CD4-positive, alpha-beta memory T cell (primary cell): ENCODE results near the gene KCNQ1. TPM values are rescaled to one million over a fixed set of nuclear protein-coding genes. Genes with fewer than 3 reads are reported as not detected.

Experiments
- CTCF ChIA-PET: fragments of 350-600 bp; sonication (Branson Sonifier 250); formaldehyde crosslinking; loops from one replicate; lab custom pipeline; 2021; ENCODE audit warnings: inconsistent platforms; ENCODE audit not compliant: partially characterized antibody; lab: Charles Lee
- POLR2A ChIA-PET: fragments of 350-600 bp; sonication (Branson Sonifier 250); formaldehyde crosslinking; loops from one replicate; lab custom pipeline; 2021; ENCODE audit not compliant: partially characterized antibody; lab: Charles Lee
- DNase-seq, 5 donors: peaks; one replicate each; pipeline versions ENCODE4 v3.0.0 to v3.0.0-alpha.2; 2020 to 2022; ENCODE audit warnings: mixed read lengths in 1 of 5
- H3K27ac ChIP-seq: one replicate; pipeline ENCODE4 v1.7.0; 2013; ENCODE audit warnings: low read depth, low read length
- H3K27me3 ChIP-seq: 2 replicates; pipeline ENCODE4 v1.7.0; 2013; ENCODE audit warnings: mild to moderate bottlenecking, low read length, moderate library complexity; ENCODE audit not compliant: insufficient read depth
- H3K36me3 ChIP-seq: 2 replicates; pipeline ENCODE4 v1.7.0; 2013; ENCODE audit warnings: mild to moderate bottlenecking, low read length, moderate library complexity; ENCODE audit not compliant: insufficient read depth
- H3K4me1 ChIP-seq: 2 replicates; pipeline ENCODE4 v1.7.0; 2013; ENCODE audit warnings: mild to moderate bottlenecking, low read length, moderate library complexity; ENCODE audit not compliant: insufficient read depth
- H3K4me3 ChIP-seq, 2 donors: one replicate each; pipeline ENCODE4 v1.7.0; 2013; ENCODE audit warnings: low read length in 2 of 2, mild to moderate bottlenecking in 1 of 2
- H3K9me3 ChIP-seq, 2 donors: one replicate each; pipeline ENCODE4 v1.7.0; 2013; ENCODE audit warnings: low read length in 2 of 2, control low read depth in 1 of 2; ENCODE audit not compliant: control insufficient read depth in 1 of 2
- H3K27ac Mint-ChIP-seq, 7 donors: one replicate each; pipeline ENCODE4 v1.8.0; 2020 to 2021; ENCODE audit warnings: mixed read lengths in 7 of 7, mild to moderate bottlenecking in 6 of 7, inconsistent platforms in 3 of 7, moderate library complexity in 3 of 7
- H3K27me3 Mint-ChIP-seq, 2 donors: one replicate each; pipeline ENCODE4 v1.8.0; 2020 to 2021; ENCODE audit warnings: mixed read lengths in 2 of 2
- H3K36me3 Mint-ChIP-seq, 2 donors: one replicate each; pipeline ENCODE4 v1.8.0; 2020 to 2021; ENCODE audit warnings: mixed read lengths in 2 of 2, inconsistent platforms in 1 of 2, mild to moderate bottlenecking in 1 of 2
- H3K4me1 Mint-ChIP-seq, 4 donors: one replicate each; pipeline ENCODE4 v1.8.0; 2020 to 2021; ENCODE audit warnings: mixed read lengths in 4 of 4, mild to moderate bottlenecking in 1 of 4
- H3K4me3 Mint-ChIP-seq, 8 donors: one replicate each; pipeline ENCODE4 v1.8.0; 2020 to 2021; ENCODE audit warnings: mixed read lengths in 8 of 8, mild to moderate bottlenecking in 7 of 8, moderate library complexity in 6 of 8, inconsistent platforms in 3 of 8
- H3K9me3 Mint-ChIP-seq, 8 donors: one replicate each; pipeline ENCODE4 v1.8.0; 2020 to 2021; ENCODE audit warnings: mixed read lengths in 8 of 8, mild to moderate bottlenecking in 5 of 8, inconsistent platforms in 3 of 8, moderate library complexity in 1 of 8
- intact Hi-C: fragments of 100-400 bp; cut with micrococcal nuclease; formaldehyde crosslinking; loops from one replicate; pipeline ENCODE4 v1.15.1; 2023
- polyA plus RNA-seq, 2 donors: library from polyadenylated mRNA; unstranded; fragments of 300-500 nt; fragmentation: Illumina TruSeq; gene quantifications; one replicate each; pipeline ENCODE4 v1.2.3, GENCODE V29; 2021
- total RNA-seq, 2 experiments: library from RNA; stranded (reverse); gene quantifications; one replicate each; pipeline ENCODE4 v1.2.3, GENCODE V29; 2021

Gene KCNQ1
- total and polyA plus RNA-seq, 4 experiments from 2014 or later, result 5.4 to 21.7 (median 21.5) TPM

DNA sequence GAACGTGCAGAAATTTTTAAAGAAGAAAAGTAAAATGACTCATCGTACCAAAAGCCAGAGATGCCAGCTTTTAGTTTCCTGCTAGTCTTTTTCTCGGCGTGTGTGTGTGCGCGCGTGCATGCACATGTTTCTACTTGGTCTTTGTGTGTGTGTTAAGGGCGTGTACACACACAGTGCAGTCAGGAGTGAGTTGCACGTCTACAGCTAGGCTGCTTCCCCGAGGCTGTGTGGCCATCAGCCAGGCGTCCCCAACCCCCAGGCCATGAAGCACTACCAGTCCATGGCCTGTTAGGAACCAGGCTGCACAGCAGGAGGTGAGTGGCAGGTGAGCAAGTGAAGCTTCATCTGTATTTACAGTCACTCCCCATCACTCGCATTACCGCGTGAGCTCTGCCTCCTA lies 36.4 kb downstream of the KCNQ1 start:
- H3K9me3 Mint-ChIP-seq, result peaks cover 5 to 33% (median 24%) of the 10 kb centered on the region in 8 donors
- H3K4me1 ChIP-seq, result no peaks in the 10 kb centered on the region
- intact Hi-C loops, result no loop called here
- peak overlapping the region in 2 of 7 donors; percentile 68 for H3K27ac Mint-ChIP-seq
- H3K9me3 ChIP-seq, result no peaks in the 10 kb centered on the region
- peaks cover 59 to 74% of the 10 kb centered on the region in 2 donors for H3K36me3 Mint-ChIP-seq
- H3K4me3 ChIP-seq, result no peak overlapping the region
- ChIA-PET CTCF (no interaction called here), POLR2A (no interaction called here)
- H3K27me3 ChIP-seq, result no peaks in the 10 kb centered on the region
- H3K27ac ChIP-seq, result no peak overlapping the region
- no peaks in the 10 kb centered on the region for H3K27me3 Mint-ChIP-seq
- H3K4me3 Mint-ChIP-seq, result peak overlapping the region in 4 of 8 donors; percentile 20 to 73 (median 68)
- H3K4me1 Mint-ChIP-seq, result peaks cover 12 to 24% (median 14%) of the 10 kb centered on the region in 4 donors
- DNase-seq, result no peak
- no peaks in the 10 kb centered on the region for H3K36me3 ChIP-seq

DNA sequence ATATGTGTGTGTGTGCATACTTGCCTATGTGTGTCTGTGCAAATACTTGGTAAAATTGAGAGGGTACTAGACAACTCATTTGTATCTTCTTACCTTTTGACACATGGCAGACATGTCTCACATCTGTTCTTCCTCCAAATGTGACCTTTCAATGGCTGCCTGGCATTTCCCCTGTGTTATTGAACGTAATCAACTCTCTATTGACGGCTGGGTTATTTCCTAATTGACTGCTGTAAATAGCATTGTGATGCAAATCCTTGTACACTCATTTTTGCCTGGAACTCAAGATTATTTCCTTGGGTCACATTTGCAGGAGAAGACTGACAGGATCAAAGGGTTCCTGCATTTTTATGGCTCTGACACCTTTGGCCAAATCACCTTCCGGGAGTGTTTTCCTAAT lies 37.4 kb downstream of the KCNQ1 start:
- no peak overlapping the region for H3K27ac ChIP-seq
- CTCF ChIA-PET, result interaction anchor here (1.2 kb wide), 1 partner anchor 26 kb away, joined by 3 read pairs; no protein-coding TSS in a partner anchor
- H3K27ac Mint-ChIP-seq, result no peak overlapping the region

DNA sequence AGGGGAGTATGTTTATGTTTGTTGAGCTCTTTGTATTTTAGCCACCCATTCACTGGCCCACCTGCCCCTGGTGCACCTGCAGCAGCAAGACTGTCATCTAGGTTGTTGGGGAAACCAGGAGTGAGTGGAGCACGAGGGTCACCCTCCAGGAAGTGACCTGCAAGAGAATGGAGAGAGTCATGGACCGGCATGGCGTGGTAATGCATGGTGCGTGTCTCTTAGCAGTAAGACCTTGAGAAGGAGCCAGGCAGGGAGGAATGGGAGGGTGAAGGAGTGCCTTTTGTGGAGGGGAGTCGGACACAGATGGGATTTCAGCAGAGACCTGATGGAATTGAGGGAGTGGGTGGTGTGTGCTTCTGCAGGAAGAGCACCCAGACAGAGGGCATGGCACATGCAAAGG lies 37.9 kb downstream of the KCNQ1 start:
- no peak for DNase-seq
- no peaks in the 10 kb centered on the region for H3K36me3 ChIP-seq
- H3K27ac ChIP-seq, result no peak overlapping the region
- intact Hi-C loops, result no loop called here
- no peaks in the 10 kb centered on the region for H3K27me3 ChIP-seq
- ChIA-PET CTCF (interaction anchor here (1.2 kb wide), 1 partner anchor 27 kb away, joined by 3 read pairs; no protein-coding TSS in a partner anchor), POLR2A (no interaction called here)
- Mint-ChIP-seq H3K4me3 (peak overlapping the region in 1 of 8 donors; percentile 7), H3K27ac (peak overlapping the region in 2 of 7 donors; percentile 42 to 44), H3K36me3 (peaks cover 65 to 76% of the 10 kb centered on the region in 2 donors), H3K4me1 (peaks cover 12 to 24% (median 14%) of the 10 kb centered on the region in 4 donors), H3K27me3 (no peaks in the 10 kb centered on the region), H3K9me3 (peaks cover 5 to 46% (median 34%) of the 10 kb centered on the region in 8 donors)
- H3K4me3 ChIP-seq, result no peak overlapping the region
- H3K9me3 ChIP-seq, result peaks cover 0 to 2% of the 10 kb centered on the region in 2 donors
- no peaks in the 10 kb centered on the region for H3K4me1 ChIP-seq

More for the DNA sequence above, 37.4 kb downstream of the KCNQ1 start:
- no peaks in the 10 kb centered on the region for H3K4me1 ChIP-seq
- Mint-ChIP-seq H3K9me3 (peaks cover 5 to 42% (median 31%) of the 10 kb centered on the region in 8 donors), H3K4me1 (peaks cover 12 to 24% (median 14%) of the 10 kb centered on the region in 4 donors), H3K4me3 (no peak overlapping the region), H3K36me3 (peaks cover 65 to 79% of the 10 kb centered on the region in 2 donors), H3K27me3 (no peaks in the 10 kb centered on the region)
- DNase-seq, result no peak
- no peaks in the 10 kb centered on the region for H3K9me3 ChIP-seq
- intact Hi-C loops, result no loop called here
- no peaks in the 10 kb centered on the region for H3K36me3 ChIP-seq
- no peak overlapping the region for H3K4me3 ChIP-seq
- H3K27me3 ChIP-seq, result no peaks in the 10 kb centered on the region
- POLR2A ChIA-PET, result no interaction called here

GRCh38 chr11:2483426-2483825 lies 38.6 kb downstream of the KCNQ1 start:
- Histone ChIP-seq H3K27ac (no peak overlapping the region), H3K9me3 (peaks cover 0 to 8% of the 10 kb centered on the region in 2 donors), H3K36me3 (no peaks in the 10 kb centered on the region), H3K4me1 (no peaks in the 10 kb centered on the region), H3K27me3 (no peaks in the 10 kb centered on the region), H3K4me3 (no peak overlapping the region)
- H3K27me3 Mint-ChIP-seq, result no peaks in the 10 kb centered on the region
- H3K4me3 Mint-ChIP-seq, result no peak overlapping the region
- POLR2A ChIA-PET, result no interaction called here
- peaks cover 12 to 24% (median 14%) of the 10 kb centered on the region in 4 donors for H3K4me1 Mint-ChIP-seq
- peaks cover 67 to 76% of the 10 kb centered on the region in 2 donors for H3K36me3 Mint-ChIP-seq
- intact Hi-C loops, result no loop called here
- no peak for DNase-seq
- peaks cover 5 to 48% (median 38%) of the 10 kb centered on the region in 8 donors for H3K9me3 Mint-ChIP-seq
- CTCF ChIA-PET, result no interaction called here
- H3K27ac Mint-ChIP-seq, result peak overlapping the region in 1 of 7 donors; percentile 13

DNA sequence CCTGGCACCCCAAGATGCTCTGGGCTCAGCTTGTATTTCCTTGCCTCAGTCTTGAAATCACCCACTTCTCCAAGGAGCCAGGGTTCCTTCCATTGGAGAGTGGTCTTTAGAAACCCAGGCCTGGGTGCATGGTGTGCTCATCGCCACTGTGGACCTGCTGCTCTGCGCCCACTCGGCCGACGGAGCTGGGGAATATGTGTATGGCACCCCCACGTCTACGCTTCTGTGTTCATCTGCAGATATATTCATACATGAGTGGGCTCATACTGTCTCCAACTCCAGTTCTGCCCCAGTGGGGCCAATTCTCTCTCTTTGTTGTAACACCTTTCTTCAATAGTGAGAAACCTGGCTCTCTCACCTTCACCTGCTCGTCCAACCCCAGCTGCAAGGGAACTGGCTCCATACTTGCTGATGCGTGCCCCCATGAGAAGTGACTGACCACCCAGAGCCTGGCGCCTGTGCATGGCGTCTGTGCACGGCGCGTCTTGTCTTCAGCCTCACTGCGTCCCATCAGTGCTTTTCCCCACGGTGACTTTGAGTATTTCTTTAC lies 39.8 kb downstream of the KCNQ1 start:
- Mint-ChIP-seq H3K9me3 (peaks cover 4 to 51% (median 42%) of the 10 kb centered on the region in 8 donors), H3K27ac (peak overlapping the region in 1 of 7 donors; percentile 42), H3K4me1 (peaks cover 12 to 24% (median 14%) of the 10 kb centered on the region in 4 donors), H3K27me3 (no peaks in the 10 kb centered on the region), H3K36me3 (peaks cover 65 to 76% of the 10 kb centered on the region in 2 donors), H3K4me3 (no peak overlapping the region)
- intact Hi-C loops, result no loop called here
- Histone ChIP-seq H3K27me3 (no peaks in the 10 kb centered on the region), H3K36me3 (no peaks in the 10 kb centered on the region), H3K4me1 (no peaks in the 10 kb centered on the region), H3K27ac (no peak overlapping the region), H3K4me3 (no peak overlapping the region), H3K9me3 (peaks cover 0 to 8% of the 10 kb centered on the region in 2 donors)
- ChIA-PET CTCF (no interaction called here), POLR2A (no interaction called here)
- DNase-seq, result no peak

DNA sequence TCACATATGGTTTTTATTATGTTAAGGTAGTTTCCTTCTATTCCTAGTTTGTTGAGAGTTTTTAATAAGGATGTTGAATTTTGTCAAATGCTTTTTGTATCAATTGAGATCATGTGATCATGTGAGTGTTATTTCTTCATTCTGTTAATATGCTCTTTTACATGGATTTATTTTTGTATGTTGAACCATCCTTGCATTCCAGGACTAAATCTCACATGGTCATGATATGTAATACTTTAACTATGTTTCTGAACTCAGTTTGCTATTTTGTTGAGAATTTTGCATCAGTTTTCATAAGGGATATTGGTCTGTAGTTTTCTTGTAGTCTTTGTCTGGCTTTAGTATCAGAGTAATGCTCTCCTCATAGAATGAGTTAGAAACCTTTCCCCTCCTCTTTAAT lies 43.2 kb downstream of the KCNQ1 start:
- DNase-seq, result no peak
- peaks cover 0 to 8% of the 10 kb centered on the region in 2 donors for H3K9me3 ChIP-seq
- H3K27me3 ChIP-seq, result no peaks in the 10 kb centered on the region
- no peak overlapping the region for H3K4me3 ChIP-seq
- intact Hi-C loops, result no loop called here
- Mint-ChIP-seq H3K27ac (no peak overlapping the region), H3K9me3 (peaks cover 4 to 65% (median 47%) of the 10 kb centered on the region in 8 donors), H3K27me3 (no peaks in the 10 kb centered on the region), H3K4me1 (peaks cover 0 to 2% (median 0%) of the 10 kb centered on the region in 4 donors), H3K4me3 (no peak overlapping the region), H3K36me3 (peaks cover 49 to 73% of the 10 kb centered on the region in 2 donors)
- CTCF ChIA-PET, result interaction anchor here (1.5 kb wide), 1 partner anchor 13 kb away, joined by 3 read pairs; no protein-coding TSS in a partner anchor
- no peak overlapping the region for H3K27ac ChIP-seq
- no peaks in the 10 kb centered on the region for H3K4me1 ChIP-seq
- H3K36me3 ChIP-seq, result no peaks in the 10 kb centered on the region
- POLR2A ChIA-PET, result interaction anchor here (0.8 kb wide), 1 partner anchor 21 kb away, joined by 3 read pairs; no protein-coding TSS in a partner anchor

DNA sequence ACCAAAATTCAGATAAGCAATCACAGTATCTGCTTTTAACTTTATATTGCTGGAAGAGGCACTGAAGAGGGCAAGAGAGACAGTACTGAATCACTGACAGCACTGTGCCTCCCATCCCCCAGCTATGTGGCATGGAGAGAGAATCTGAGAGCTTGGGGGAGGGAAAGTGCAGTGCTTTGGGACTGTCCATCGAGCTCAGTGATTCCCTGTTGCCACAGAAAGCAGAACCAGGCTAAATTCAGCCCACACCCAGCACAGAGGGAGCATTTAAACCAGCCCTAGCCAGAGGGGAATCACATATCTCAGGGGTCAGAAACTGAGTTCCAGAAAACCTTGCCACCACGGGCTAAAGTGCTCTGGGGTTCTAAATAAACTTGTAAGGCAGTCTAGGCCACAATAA lies 44.3 kb downstream of the KCNQ1 start:
- Mint-ChIP-seq H3K4me3 (no peak overlapping the region), H3K9me3 (peaks cover 4 to 76% (median 56%) of the 10 kb centered on the region in 8 donors), H3K4me1 (peaks cover 0 to 2% (median 0%) of the 10 kb centered on the region in 4 donors), H3K36me3 (peaks cover 52 to 74% of the 10 kb centered on the region in 2 donors), H3K27me3 (no peaks in the 10 kb centered on the region), H3K27ac (no peak overlapping the region)
- no peak overlapping the region for H3K27ac ChIP-seq
- ChIA-PET CTCF (interaction anchor here (1.2 to 1.5 kb wide), 2 partner anchors 14 to 43 kb away, joined by 3 read pairs; no protein-coding TSS in a partner anchor), POLR2A (no interaction called here)
- peaks cover 0 to 8% of the 10 kb centered on the region in 2 donors for H3K9me3 ChIP-seq
- intact Hi-C loops, result no loop called here
- no peaks in the 10 kb centered on the region for H3K4me1 ChIP-seq
- DNase-seq, result no peak
- no peaks in the 10 kb centered on the region for H3K36me3 ChIP-seq
- H3K4me3 ChIP-seq, result no peak overlapping the region
- H3K27me3 ChIP-seq, result no peaks in the 10 kb centered on the region
